Measurements from ENCODE around the gene MSI2. TPM values are rescaled to one million over a fixed set of nuclear protein-coding genes. Genes with fewer than 3 reads are reported as not detected.
"Not testable (repeated sequence)": the region's sequence is repeated elsewhere in the genome, so short reads cannot be mapped to it uniquely, and the experiment has no call there.

Gene MSI2
- total RNA-seq, 2 experiments from 2014 or later = 107 to 111 TPM

DNA sequence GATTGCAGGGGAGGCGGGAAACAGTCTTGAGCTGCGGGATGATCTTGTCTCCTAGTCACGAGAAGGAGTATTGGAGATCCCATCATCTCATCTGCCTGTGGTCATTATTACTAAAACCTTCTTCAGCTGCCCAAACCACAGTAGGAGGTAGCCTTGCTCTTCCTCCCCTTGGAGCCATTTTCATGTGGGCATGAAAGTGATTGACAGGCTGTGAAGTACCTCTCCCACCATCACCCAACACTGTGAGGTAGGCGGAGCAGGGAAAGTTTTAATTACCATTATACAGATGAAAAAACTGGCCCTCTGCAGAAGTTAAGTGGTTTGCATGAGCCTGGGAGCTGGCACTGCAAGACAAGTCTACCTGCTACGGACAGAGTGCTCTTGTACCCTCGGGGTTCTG, 237.3 kb downstream of the MSI2 start:
- H3K36me3 Mint-ChIP-seq (ENCODE audit: low read depth) = peaks cover 2% of the 10 kb centered on the region
- POLR2A ChIA-PET = no interaction called here
- no peak for DNase-seq
- CTCF ChIA-PET = no interaction called here
- no peaks in the 10 kb centered on the region for H3K9me3 Mint-ChIP-seq
- H3K4me3 Mint-ChIP-seq = no peak overlapping the region
- peaks cover 6% of the 10 kb centered on the region for H3K4me1 Mint-ChIP-seq
- no peak overlapping the region for H3K27ac Mint-ChIP-seq
- no peaks in the 10 kb centered on the region for H3K27me3 Mint-ChIP-seq

DNA sequence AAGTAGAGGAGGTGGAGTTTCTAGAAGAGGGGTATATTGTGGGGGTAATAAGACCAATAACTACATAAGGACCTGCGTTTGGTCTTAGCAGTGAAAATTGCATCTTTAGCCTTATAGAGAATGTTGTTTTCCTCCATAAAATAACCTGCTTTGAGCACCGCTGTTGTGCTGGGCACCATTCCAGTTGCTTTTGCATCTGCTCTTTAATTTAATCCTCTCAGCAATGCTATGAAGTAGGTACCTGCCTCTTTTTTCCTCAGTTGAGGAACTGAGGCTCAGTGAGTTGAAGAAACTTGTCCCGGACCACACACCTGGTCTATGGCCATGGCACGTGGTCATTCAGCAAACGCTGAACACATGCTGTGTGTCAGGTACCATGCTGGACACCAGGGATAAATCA, 238.1 kb downstream of the MSI2 start:
- DNase-seq = no peak
- Mint-ChIP-seq H3K27me3 (no peaks in the 10 kb centered on the region), H3K27ac (no peak overlapping the region), H3K9me3 (no peaks in the 10 kb centered on the region), H3K4me1 (peaks cover 6% of the 10 kb centered on the region), H3K36me3 (ENCODE audit: low read depth) (peaks cover 2% of the 10 kb centered on the region), H3K4me3 (no peak overlapping the region)
- ChIA-PET POLR2A (no interaction called here), CTCF (no interaction called here)

- H3K9me3 Mint-ChIP-seq = no peaks in the 10 kb centered on the region
- no peak for DNase-seq
- H3K27ac Mint-ChIP-seq = no peak overlapping the region
- H3K27me3 Mint-ChIP-seq = no peaks in the 10 kb centered on the region
- peaks cover 8% of the 10 kb centered on the region for H3K4me1 Mint-ChIP-seq
- H3K4me3 Mint-ChIP-seq = no peak overlapping the region
- H3K36me3 Mint-ChIP-seq (ENCODE audit: low read depth) = peaks cover 2% of the 10 kb centered on the region
- ChIA-PET CTCF (no interaction called here), POLR2A (no interaction called here)
Measured at GRCh38 chr17:57495771-57496170, 239.4 kb downstream of the MSI2 start.

GRCh38 chr17:57496382-57496781, 240.1 kb downstream of the MSI2 start:
- Mint-ChIP-seq H3K9me3 (no peaks in the 10 kb centered on the region), H3K27ac (no peak overlapping the region), H3K4me1 (peaks cover 8% of the 10 kb centered on the region), H3K36me3 (ENCODE audit: low read depth) (peaks cover 2% of the 10 kb centered on the region), H3K4me3 (no peak overlapping the region), H3K27me3 (no peaks in the 10 kb centered on the region)
- no peak for DNase-seq
- POLR2A ChIA-PET = no interaction called here
- CTCF ChIA-PET = interaction anchor here (1.7 kb wide), 1 partner anchor 176 kb away, joined by 4 read pairs; no protein-coding TSS in a partner anchor

DNA sequence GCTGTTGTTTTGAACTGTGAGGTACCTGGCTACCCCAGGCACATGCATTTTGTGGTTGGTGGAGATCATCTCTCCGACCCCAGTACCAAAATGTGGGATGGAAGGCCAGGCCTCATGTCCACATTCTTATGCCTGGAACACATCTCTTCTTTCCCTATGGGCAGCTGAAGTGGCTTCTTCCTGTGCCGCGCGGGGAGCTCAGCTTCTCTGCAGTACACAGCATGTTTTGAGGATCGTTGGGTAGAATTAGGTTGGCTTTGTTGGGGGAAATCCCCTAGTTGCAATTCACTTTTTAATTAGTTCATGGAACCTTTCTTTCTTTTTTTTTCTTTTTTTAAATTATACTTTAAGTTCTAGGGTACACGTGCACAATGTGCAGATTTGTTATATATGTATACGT, 242.1 kb downstream of the MSI2 start:
- Mint-ChIP-seq H3K4me1 (peaks cover 5% of the 10 kb centered on the region), H3K27ac (no peak overlapping the region), H3K9me3 (no peaks in the 10 kb centered on the region), H3K4me3 (no peak overlapping the region), H3K27me3 (no peaks in the 10 kb centered on the region), H3K36me3 (ENCODE audit: low read depth) (no peaks in the 10 kb centered on the region)
- ChIA-PET POLR2A (no interaction called here), CTCF (no interaction called here)
- DNase-seq = no peak

GRCh38 chr17:57499221-57499620, 242.9 kb downstream of the MSI2 start:
- not testable (repeated sequence) for H3K9me3 Mint-ChIP-seq, H3K27ac Mint-ChIP-seq

DNA sequence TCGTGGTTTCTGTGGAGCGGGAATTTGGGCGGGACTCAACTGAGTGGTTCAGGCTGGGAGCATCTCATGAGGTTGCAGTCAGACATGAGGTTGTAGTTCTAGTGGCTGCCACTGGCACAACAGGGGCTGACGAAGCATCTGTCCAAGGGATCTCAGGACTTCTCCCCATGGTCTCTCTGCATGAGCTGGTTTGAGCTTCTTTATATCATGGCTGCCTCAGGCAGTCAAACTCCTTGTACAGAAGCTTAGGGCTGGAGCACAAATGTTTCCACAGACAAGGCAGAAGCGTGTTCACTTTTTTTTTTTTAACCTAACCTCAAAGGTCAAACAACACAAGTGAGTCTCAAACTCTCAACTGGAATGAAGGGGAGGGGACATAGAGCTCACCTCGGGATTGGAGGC, 243.3 kb downstream of the MSI2 start:
- peaks cover 6% of the 10 kb centered on the region for H3K4me1 Mint-ChIP-seq
- no peak for DNase-seq
- no peak overlapping the region for H3K27ac Mint-ChIP-seq
- no peak overlapping the region for H3K4me3 Mint-ChIP-seq
- H3K9me3 Mint-ChIP-seq = no peaks in the 10 kb centered on the region
- H3K27me3 Mint-ChIP-seq = no peaks in the 10 kb centered on the region
- ChIA-PET CTCF (no interaction called here), POLR2A (interaction anchor here (0.7 kb wide), 1 partner anchor 13 kb away, joined by 3 read pairs; no protein-coding TSS in a partner anchor)
- no peaks in the 10 kb centered on the region for H3K36me3 Mint-ChIP-seq (ENCODE audit: low read depth)

More at GRCh38 chr17:57499221-57499620, 242.9 kb downstream of the MSI2 start:
- H3K36me3 Mint-ChIP-seq (ENCODE audit: low read depth); CTCF ChIA-PET; DNase-seq; POLR2A ChIA-PET; H3K27me3 Mint-ChIP-seq; H3K4me3 Mint-ChIP-seq; H3K4me1 Mint-ChIP-seq: not testable (repeated sequence)

- H3K27me3 Mint-ChIP-seq = no peaks in the 10 kb centered on the region
- ChIA-PET CTCF (interaction anchor here (0.9 kb wide), 1 partner anchor 13 kb away, joined by 3 read pairs; no protein-coding TSS in a partner anchor), POLR2A (no interaction called here)
- H3K4me1 Mint-ChIP-seq = peaks cover 6% of the 10 kb centered on the region
- no peaks in the 10 kb centered on the region for H3K36me3 Mint-ChIP-seq (ENCODE audit: low read depth)
- H3K4me3 Mint-ChIP-seq = no peak overlapping the region
- DNase-seq = no peak
- no peaks in the 10 kb centered on the region for H3K9me3 Mint-ChIP-seq
- no peak overlapping the region for H3K27ac Mint-ChIP-seq
Measured at GRCh38 chr17:57501016-57501415, 244.7 kb downstream of the MSI2 start.

DNA sequence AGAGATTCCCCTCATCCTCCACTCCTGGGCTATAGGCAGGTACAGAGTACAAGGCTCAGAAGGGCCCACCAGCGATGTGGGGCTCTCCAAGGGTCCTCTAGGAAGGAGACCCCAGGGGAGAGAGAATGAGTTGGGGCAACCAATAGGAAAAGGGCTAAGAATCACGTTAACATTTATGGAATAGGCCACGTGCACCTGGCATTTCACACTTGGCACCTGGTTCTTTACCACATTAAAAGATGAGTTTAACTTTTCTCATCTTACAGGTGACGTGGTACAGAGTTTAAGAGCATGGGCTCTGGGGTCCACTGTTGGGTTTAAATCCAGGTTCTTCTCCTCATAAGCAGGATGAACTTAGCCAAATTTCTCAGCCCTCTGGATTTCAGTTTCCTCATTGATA, 245.7 kb downstream of the MSI2 start:
- Mint-ChIP-seq H3K4me1 (peaks cover 6% of the 10 kb centered on the region), H3K4me3 (no peak overlapping the region), H3K27ac (no peak overlapping the region), H3K27me3 (no peaks in the 10 kb centered on the region), H3K9me3 (no peaks in the 10 kb centered on the region), H3K36me3 (ENCODE audit: low read depth) (no peaks in the 10 kb centered on the region)
- ChIA-PET CTCF (no interaction called here), POLR2A (no interaction called here)
- no peak for DNase-seq

DNA sequence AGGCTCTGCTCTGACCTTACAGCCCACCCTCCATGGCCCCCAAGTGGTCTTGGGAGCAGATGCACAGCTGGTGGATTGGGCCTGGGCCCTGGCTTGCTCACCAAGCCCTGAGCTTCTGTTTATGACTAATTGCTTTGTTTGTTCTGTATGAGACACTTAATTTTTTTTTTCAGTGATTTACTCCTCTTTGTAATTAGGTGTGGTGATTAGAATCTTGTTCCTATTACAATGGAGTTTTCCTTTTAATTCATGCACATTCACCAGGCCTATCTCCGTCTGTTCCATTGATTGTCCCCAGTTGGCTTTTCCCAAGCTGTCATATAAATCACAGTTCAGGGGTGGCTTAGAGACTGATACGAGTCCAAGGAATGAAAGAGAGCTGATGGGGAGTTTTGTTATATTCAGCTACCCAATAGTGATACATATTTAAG, 246.5 kb downstream of the MSI2 start:
- H3K27ac Mint-ChIP-seq = no peak overlapping the region
- H3K9me3 Mint-ChIP-seq = no peaks in the 10 kb centered on the region
- CTCF ChIA-PET = no interaction called here
- no peaks in the 10 kb centered on the region for H3K27me3 Mint-ChIP-seq
- H3K4me1 Mint-ChIP-seq = peaks cover 6% of the 10 kb centered on the region
- DNase-seq = no peak
- POLR2A ChIA-PET = no interaction called here
- no peaks in the 10 kb centered on the region for H3K36me3 Mint-ChIP-seq (ENCODE audit: low read depth)
- no peak overlapping the region for H3K4me3 Mint-ChIP-seq

DNA sequence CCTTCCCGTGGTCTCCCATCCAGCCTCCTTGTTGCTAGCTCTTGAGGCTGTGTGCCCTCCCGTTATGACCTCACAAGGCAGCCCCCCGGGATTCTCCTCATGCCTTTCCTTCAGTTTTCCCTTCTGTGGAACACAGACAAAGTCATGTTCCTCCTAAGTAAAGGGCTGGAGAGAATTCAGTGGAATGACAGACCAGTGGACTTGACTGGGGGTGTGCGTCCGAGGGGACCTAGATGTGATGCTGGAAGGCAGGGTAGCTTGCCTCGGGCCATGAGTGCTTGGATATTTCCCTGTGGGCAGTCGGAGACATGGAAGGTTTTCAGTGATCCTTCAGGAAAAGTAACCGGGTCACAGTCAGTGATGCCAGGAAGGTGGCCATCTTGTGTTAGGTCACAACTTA, 247.9 kb downstream of the MSI2 start:
- Mint-ChIP-seq H3K27ac (no peak overlapping the region), H3K4me1 (peaks cover 7% of the 10 kb centered on the region), H3K27me3 (no peaks in the 10 kb centered on the region), H3K4me3 (no peak overlapping the region), H3K36me3 (ENCODE audit: low read depth) (no peaks in the 10 kb centered on the region), H3K9me3 (no peaks in the 10 kb centered on the region)
- CTCF ChIA-PET = no interaction called here
- POLR2A ChIA-PET = no interaction called here
- DNase-seq = no peak

- ChIA-PET CTCF (no interaction called here), POLR2A (no interaction called here)
- H3K27ac Mint-ChIP-seq = no peak overlapping the region
- no peak for DNase-seq
- H3K4me1 Mint-ChIP-seq = peaks cover 5% of the 10 kb centered on the region
- H3K4me3 Mint-ChIP-seq = no peak overlapping the region
- no peaks in the 10 kb centered on the region for H3K36me3 Mint-ChIP-seq (ENCODE audit: low read depth)
- H3K9me3 Mint-ChIP-seq = no peaks in the 10 kb centered on the region
- H3K27me3 Mint-ChIP-seq = no peaks in the 10 kb centered on the region
Measured at GRCh38 chr17:57505841-57506773, 249.8 kb downstream of the MSI2 start.

GRCh38 chr17:57506774-57507127, 250.4 kb downstream of the MSI2 start:
- DNase-seq = no peak
- ChIA-PET POLR2A (no interaction called here), CTCF (no interaction called here)
- Mint-ChIP-seq H3K36me3 (ENCODE audit: low read depth) (no peaks in the 10 kb centered on the region), H3K4me1 (peaks cover 5% of the 10 kb centered on the region), H3K27ac (no peak overlapping the region), H3K27me3 (no peaks in the 10 kb centered on the region), H3K9me3 (no peaks in the 10 kb centered on the region), H3K4me3 (no peak overlapping the region)

- Mint-ChIP-seq H3K9me3 (no peaks in the 10 kb centered on the region), H3K27me3 (no peaks in the 10 kb centered on the region), H3K36me3 (ENCODE audit: low read depth) (no peaks in the 10 kb centered on the region), H3K4me3 (no peak overlapping the region), H3K27ac (no peak overlapping the region), H3K4me1 (peaks cover 5% of the 10 kb centered on the region)
- ChIA-PET CTCF (no interaction called here), POLR2A (no interaction called here)
- no peak for DNase-seq
Measured at GRCh38 chr17:57507828-57508227, 251.5 kb downstream of the MSI2 start.

All from activated CD4-positive, alpha-beta memory T cell treated with anti-CD3 and anti-CD28 coated beads, Interleukin-2, amount 10 ng/mL, durations not matched to agents 7 days and 5 days (primary cell).